ENCODE data around the gene ARL14EP.

DNA sequence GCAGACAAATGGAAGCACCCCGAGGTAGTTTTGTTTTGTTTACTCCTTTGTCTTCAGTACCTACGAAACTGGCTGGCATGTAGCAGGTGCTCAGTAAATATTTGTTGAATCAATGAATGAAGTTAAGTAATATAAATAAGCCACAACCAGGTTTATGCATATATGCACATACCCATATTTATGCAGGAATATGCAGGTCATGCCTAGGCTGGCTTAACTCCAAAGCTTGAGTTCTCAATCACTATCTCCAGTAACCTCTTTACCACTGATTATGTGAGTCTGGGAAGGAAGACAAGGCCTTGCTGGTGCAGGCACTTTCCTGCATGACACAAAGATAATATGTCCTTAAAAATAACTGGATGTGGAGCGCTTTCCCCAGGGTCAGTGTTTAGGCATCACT, 27.5 kb downstream of the ARL14EP start:
- TF ChIP-seq, protein P1, sequence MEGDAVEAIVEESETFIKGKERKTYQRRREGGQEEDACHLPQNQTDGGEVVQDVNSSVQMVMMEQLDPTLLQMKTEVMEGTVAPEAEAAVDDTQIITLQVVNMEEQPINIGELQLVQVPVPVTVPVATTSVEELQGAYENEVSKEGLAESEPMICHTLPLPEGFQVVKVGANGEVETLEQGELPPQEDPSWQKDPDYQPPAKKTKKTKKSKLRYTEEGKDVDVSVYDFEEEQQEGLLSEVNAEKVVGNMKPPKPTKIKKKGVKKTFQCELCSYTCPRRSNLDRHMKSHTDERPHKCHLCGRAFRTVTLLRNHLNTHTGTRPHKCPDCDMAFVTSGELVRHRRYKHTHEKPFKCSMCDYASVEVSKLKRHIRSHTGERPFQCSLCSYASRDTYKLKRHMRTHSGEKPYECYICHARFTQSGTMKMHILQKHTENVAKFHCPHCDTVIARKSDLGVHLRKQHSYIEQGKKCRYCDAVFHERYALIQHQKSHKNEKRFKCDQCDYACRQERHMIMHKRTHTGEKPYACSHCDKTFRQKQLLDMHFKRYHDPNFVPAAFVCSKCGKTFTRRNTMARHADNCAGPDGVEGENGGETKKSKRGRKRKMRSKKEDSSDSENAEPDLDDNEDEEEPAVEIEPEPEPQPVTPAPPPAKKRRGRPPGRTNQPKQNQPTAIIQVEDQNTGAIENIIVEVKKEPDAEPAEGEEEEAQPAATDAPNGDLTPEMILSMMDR (IDR thresholded peaks at IDR 0.05) = no peak
- no peak for TF ChIP-seq POLR2A (IDR thresholded peaks at IDR 0.05)
- TF ChIP-seq POLR2AphosphoS5 (IDR thresholded peaks at IDR 0.05) = no peak
- no peak for TF ChIP-seq EP300 (IDR thresholded peaks at IDR 0.05)
